Activated CD4-positive, alpha-beta T cell treated with anti-CD3 and anti-CD28 coated beads, Interleukin-2, amount 10 ng/mL, durations not matched to agents 24 days and 14 days (primary cell): ENCODE data around the gene GCDH. TPM values are rescaled to one million over a fixed set of nuclear protein-coding genes. Genes with fewer than 3 reads are reported as not detected.

Experiments
- DNase-seq: peaks from one replicate; pipeline ENCODE4 v3.0.0; 2022
- H3K27ac Mint-ChIP-seq: one replicate; pipeline ENCODE4 v1.8.0; 2022; ENCODE audit warnings: mild to moderate bottlenecking, mixed read lengths
- H3K27me3 Mint-ChIP-seq: one replicate; pipeline ENCODE4 v1.8.0; 2022; ENCODE audit warnings: mixed read lengths
- H3K36me3 Mint-ChIP-seq: one replicate; pipeline ENCODE4 v1.8.0; 2022; ENCODE audit warnings: low read depth, mild to moderate bottlenecking, mixed read lengths
- H3K4me1 Mint-ChIP-seq: one replicate; pipeline ENCODE4 v1.8.0; 2021; ENCODE audit warnings: mixed read lengths
- H3K4me3 Mint-ChIP-seq: one replicate; pipeline ENCODE4 v1.8.0; 2022; ENCODE audit warnings: mild to moderate bottlenecking, moderate library complexity, mixed read lengths
- H3K9me3 Mint-ChIP-seq: one replicate; pipeline ENCODE4 v1.8.0; 2021; ENCODE audit warnings: mixed read lengths
- intact Hi-C: fragments of 100-400 bp; cut with micrococcal nuclease; formaldehyde crosslinking; loops from one replicate; pipeline ENCODE4 v1.15.1; 2023
- total RNA-seq: library from RNA; stranded (reverse); gene quantifications from 2 replicates; pipeline ENCODE4 v1.2.3, GENCODE V29; 2022

Gene GCDH
- total RNA-seq, 1 donor from 2014 or later = 66.9 TPM

DNA sequence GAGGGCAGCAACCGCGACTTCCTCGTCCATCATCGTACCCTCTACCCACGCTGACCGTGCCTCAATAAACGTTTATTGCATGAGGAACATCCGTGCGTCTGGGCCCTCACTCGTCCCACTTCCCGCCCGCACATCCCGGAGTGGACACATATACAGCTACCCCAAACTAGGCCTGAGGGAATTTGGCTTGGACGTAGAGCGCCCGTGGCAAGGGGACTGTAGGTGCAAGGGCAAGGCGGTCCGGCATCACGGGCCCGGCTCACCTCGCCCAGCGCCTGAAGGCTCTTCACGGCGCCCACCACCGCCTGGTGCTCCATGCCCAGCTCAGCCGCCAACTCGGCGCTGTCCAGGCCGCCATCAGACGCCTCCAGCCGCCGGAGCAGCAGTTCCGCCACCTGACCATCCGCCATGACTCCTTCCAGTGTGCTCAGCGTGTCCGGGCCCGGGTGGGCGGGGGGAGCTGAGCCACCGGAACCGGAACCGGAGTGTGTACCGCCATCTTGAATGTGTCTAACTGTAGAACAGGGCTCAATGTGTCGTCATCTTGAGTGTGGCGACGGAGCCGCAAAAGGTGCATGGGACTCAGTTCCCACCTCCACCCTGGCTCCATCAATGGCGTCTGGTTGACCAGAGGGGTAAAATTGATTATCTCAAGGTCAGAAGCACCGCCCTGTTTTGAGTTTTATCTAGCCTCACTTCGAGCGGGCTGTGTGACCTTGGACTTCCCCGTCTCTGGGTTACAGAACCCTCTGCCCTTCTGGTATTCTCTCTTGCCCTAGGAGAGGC is 42.5 kb downstream of the GCDH start, which contains the start of gene FARSA:
Gene FARSA (minus strand): TSS at position 425 of the 786 bp plus-strand sequence. CDS start 15 bp downstream, at position 410.
- intact Hi-C loops = loop anchor here (1.0 to 10.0 kb wide), 4 partner anchors 15 to 1481 kb away; partner anchors contain the start of genes DDX39A, GCDH, GET3 and SYCE2
- no peaks in the 10 kb centered on the region for H3K27me3 Mint-ChIP-seq
- peaks cover 30% of the 10 kb centered on the region for H3K36me3 Mint-ChIP-seq
- H3K4me3 Mint-ChIP-seq = peak within 1 kb of the TSS; percentile 95
- no peaks in the 10 kb centered on the region for H3K9me3 Mint-ChIP-seq
- DNase-seq = peak; percentile 96
- H3K4me1 Mint-ChIP-seq = peaks cover 32% of the 10 kb centered on the region
- H3K27ac Mint-ChIP-seq = peak within 1 kb of the TSS; percentile 88

DNA sequence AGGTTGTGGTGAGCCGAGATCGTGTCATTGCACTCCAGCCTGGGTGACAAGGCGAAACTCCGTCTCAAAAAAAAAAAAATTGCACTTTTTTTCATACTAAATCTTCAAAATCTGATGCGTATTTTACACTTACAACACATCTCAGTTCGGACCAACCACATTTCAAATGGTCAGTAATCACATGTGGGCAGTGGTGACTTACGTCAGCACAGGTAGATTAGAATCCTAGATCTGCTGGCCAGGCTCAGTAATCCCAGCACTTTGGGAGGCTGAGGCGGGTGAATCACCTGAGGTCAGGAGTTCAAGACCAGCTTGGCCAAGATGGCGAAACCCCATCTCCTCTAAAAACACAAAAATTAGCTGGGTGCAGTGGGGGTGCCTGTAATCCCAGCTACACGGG is 44.1 kb downstream of the GCDH start:
- peaks cover 32% of the 10 kb centered on the region for H3K36me3 Mint-ChIP-seq
- H3K27ac Mint-ChIP-seq = no peak overlapping the region
- no peak for DNase-seq
- no peaks in the 10 kb centered on the region for H3K9me3 Mint-ChIP-seq
- H3K4me3 Mint-ChIP-seq = no peak overlapping the region
- intact Hi-C loops = loop anchor here (10.0 kb wide), 2 partner anchors 200 to 1480 kb away; partner anchors contain the start of genes DDX39A, GET3 and TRIR
- H3K27me3 Mint-ChIP-seq = no peaks in the 10 kb centered on the region
- H3K4me1 Mint-ChIP-seq = peaks cover 41% of the 10 kb centered on the region

DNA sequence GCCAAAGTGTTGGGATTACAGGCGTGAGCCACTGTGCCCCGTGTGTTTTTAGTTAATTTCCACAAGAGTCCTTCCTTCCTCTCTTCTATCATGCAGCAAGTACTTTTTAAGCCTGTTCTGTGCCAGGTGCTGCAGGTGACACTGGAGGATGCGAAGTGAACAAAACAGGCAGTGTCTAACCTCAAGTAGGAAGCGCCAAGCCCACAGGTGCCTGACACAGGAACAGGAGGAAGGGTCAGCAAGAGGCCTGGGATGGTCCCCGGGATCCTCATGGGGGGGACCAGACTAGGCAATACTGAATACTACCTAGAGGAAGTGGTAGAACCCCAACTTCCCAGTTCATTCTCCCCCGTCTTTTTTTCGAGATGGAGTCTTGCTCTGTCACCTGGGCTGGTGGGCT is 45.6 kb downstream of the GCDH start:
- Mint-ChIP-seq H3K9me3 (no peaks in the 10 kb centered on the region), H3K4me3 (no peak overlapping the region), H3K27ac (peak overlapping the region; percentile 45), H3K4me1 (peaks cover 45% of the 10 kb centered on the region), H3K27me3 (no peaks in the 10 kb centered on the region), H3K36me3 (peaks cover 41% of the 10 kb centered on the region)
- DNase-seq = no peak
- intact Hi-C loops = loop anchor here (10.0 kb wide), 2 partner anchors 202 to 1478 kb away; partner anchors contain the start of genes DDX39A, GET3 and TRIR

DNA sequence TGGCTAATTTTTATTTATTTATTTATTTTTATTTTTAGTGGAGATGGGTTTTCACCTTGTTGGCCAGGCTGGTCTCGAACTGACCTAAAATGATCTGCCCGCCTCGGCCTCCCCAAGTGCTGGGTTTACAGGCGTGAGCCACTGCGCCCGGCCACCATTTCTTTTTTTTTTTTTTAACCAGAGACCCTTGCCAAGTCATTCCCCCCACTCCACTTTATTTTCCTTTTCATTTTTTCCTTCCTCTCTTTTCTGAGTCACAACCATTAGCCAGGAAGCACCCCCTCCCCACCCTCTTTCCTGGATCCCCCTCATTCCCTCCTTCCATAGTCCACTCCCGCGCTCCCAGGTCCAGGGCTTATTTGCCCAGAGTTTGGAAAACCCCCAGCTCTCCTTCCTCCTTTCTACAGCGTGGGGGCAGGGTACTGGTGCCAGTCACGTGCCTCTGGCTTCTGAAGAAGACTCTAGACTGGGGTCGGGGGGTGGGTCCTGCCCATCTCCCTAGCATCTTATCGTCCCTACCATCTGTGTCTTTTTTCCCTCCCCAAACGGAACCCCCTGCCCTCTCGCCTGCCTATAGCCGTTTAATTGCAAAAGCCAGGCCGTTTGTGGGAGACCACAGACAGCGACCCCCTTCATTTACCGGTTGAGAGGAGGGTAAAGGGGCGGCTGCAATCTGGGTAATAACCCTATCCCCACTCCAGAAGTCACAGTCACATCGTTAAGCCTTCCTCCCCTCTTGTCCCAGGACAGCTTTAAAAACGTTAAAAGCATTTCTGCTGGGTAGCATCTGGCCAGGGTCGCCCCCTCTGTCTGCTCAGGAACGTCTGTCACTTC is 46.4 kb downstream of the GCDH start:
- peak overlapping the region; percentile 98 for H3K4me3 Mint-ChIP-seq
- H3K27ac Mint-ChIP-seq = peak overlapping the region; percentile 91
- no peaks in the 10 kb centered on the region for H3K27me3 Mint-ChIP-seq
- H3K9me3 Mint-ChIP-seq = no peaks in the 10 kb centered on the region
- H3K36me3 Mint-ChIP-seq = peaks cover 45% of the 10 kb centered on the region
- DNase-seq = peak; percentile 72
- intact Hi-C loops = loop anchor here (10.0 kb wide), 2 partner anchors 203 to 1477 kb away; partner anchors contain the start of genes DDX39A, GET3 and TRIR
- H3K4me1 Mint-ChIP-seq = peaks cover 46% of the 10 kb centered on the region

DNA sequence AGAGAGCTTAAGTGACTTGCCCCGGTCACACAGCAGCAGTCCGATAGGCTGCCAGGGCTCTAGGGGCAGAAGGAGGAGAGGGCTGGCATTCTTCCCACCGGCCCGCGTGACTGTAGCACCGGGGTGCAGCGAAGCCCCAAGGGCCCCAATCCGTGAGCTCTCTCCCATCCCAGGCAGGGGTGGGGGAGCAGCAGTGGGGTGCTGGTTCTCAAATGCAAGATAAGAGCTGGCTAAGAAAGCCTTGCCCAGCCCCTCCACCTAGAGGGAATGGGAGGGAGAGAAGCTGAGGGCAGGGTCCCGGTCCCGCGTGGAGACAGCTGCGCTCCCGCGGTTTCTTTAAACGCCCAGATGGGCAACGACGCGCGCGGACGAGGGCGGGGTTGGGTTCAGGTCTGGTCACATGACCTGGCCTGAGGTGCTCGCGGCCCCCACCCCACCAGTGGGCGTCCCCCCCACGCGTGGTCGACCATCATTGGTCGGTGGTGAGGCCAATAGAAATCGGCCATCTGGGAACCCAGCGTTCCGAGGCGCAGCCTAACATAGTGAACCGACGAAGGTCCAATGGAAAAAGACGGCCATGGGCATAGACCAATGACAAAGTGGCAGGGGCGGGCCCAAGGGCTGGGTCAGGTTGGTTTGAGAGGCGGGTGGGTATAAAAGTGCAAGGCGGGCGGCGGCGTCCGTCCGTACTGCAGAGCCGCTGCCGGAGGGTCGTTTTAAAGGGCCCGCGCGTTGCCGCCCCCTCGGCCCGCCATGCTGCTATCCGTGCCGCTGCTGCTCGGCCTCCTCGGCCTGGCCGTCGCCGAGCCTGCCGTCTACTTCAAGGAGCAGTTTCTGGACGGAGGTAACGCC is 47.2 kb downstream of the GCDH start, which contains the start of gene CALR:
Gene CALR (plus strand): TSS at position 683 of the 852 bp plus-strand sequence. CDS start 71 bp downstream, at position 754.
- H3K4me1 Mint-ChIP-seq = peaks cover 42% of the 10 kb centered on the region
- H3K27ac Mint-ChIP-seq = peak within 1 kb of the TSS; percentile 91
- H3K36me3 Mint-ChIP-seq = peaks cover 47% of the 10 kb centered on the region

DNA sequence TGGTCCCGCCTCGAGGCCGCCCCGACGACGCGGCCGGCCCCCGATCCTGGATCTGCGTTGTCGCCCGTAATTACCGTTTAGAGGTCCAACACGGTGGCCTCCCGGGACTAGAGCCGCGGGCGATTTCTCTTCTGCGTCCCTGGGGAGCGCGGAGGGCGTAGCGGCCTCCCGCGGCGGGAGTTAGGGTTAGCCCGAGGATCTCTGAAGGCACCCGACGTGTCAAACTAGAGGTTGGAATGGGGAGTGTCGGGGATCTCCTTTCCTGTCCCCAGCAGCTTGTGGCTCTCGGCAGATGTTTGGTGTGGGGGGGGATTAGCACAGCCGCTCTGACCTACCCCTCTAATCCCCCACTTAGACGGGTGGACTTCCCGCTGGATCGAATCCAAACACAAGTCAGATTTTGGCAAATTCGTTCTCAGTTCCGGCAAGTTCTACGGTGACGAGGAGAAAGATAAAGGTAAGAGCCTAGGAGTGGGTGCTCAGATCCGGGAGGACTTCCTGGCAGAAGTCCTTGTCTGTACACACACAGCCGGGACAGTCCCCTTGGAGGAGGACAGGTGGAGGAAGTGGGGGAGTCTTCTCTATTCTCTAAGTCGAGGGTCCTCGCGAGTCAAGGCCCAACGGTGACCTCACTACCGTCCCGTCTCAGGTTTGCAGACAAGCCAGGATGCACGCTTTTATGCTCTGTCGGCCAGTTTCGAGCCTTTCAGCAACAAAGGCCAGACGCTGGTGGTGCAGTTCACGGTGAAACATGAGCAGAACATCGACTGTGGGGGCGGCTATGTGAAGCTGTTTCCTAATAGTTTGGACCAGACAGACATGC is 48.0 kb downstream of the GCDH start:
- no peaks in the 10 kb centered on the region for H3K27me3 Mint-ChIP-seq
- H3K4me1 Mint-ChIP-seq = peaks cover 43% of the 10 kb centered on the region
- peaks cover 53% of the 10 kb centered on the region for H3K36me3 Mint-ChIP-seq
- intact Hi-C loops = loop anchor here (1.0 to 10.0 kb wide), 4 partner anchors 204 to 1476 kb away; partner anchors contain the start of genes DDX39A, GET3 and TRIR
- peak; percentile 79 for DNase-seq
- peak overlapping the region; percentile 91 for H3K27ac Mint-ChIP-seq
- H3K4me3 Mint-ChIP-seq = peak overlapping the region; percentile 98
- H3K9me3 Mint-ChIP-seq = no peaks in the 10 kb centered on the region

More for the DNA sequence above, 47.2 kb downstream of the GCDH start, which contains the start of gene CALR:
- DNase-seq = peak; percentile 100
- intact Hi-C loops = loop anchor here (1.0 to 10.0 kb wide), 3 partner anchors 203 to 1477 kb away; partner anchors contain the start of genes DDX39A, GET3 and TRIR
- Mint-ChIP-seq H3K27me3 (no peaks in the 10 kb centered on the region), H3K4me3 (peak within 1 kb of the TSS; percentile 98), H3K9me3 (no peaks in the 10 kb centered on the region)

DNA sequence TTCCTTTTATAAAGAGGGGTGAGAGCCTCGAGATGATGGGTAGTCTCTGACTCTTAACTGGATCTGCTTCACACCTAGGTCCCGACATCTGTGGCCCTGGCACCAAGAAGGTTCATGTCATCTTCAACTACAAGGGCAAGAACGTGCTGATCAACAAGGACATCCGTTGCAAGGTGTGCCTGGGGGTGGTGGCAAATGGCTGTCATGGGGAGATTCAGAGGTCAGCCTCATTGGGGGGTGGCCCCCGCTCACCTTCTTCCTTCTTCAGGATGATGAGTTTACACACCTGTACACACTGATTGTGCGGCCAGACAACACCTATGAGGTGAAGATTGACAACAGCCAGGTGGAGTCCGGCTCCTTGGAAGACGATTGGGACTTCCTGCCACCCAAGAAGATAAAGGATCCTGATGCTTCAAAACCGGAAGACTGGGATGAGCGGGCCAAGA is 49.0 kb downstream of the GCDH start:
- Mint-ChIP-seq H3K27ac (peak overlapping the region; percentile 91), H3K36me3 (peaks cover 63% of the 10 kb centered on the region), H3K4me1 (peaks cover 46% of the 10 kb centered on the region), H3K27me3 (no peaks in the 10 kb centered on the region), H3K9me3 (no peaks in the 10 kb centered on the region), H3K4me3 (peak overlapping the region; percentile 98)
- no peak for DNase-seq
- intact Hi-C loops = loop anchor here (1.0 to 10.0 kb wide), 3 partner anchors 205 to 1475 kb away; partner anchors contain the start of genes DDX39A, GET3 and TRIR

DNA sequence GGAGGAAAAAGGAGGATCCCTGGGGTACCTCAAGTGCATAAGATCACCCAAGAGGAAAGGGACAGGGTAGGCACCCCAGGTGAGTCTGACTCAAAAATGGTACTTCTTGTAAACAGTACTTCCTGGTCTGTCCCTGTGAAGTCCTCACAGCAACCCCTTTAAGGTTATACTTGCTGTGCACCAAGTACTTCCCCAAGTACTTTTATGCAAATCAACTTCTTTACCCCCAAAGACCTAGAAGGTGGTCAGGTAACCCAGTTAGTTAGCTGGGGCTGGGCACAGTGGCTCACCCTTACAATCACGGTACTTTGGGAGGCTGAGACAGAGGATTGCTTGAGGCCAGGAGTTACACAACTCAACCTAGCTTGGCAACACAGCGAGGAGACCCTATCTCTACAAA is 49.9 kb downstream of the GCDH start:
- H3K9me3 Mint-ChIP-seq = no peaks in the 10 kb centered on the region
- H3K27me3 Mint-ChIP-seq = peaks cover 2% of the 10 kb centered on the region
- H3K36me3 Mint-ChIP-seq = peaks cover 70% of the 10 kb centered on the region
- no peak for DNase-seq
- H3K27ac Mint-ChIP-seq = peak overlapping the region; percentile 67
- H3K4me1 Mint-ChIP-seq = peaks cover 54% of the 10 kb centered on the region
- H3K4me3 Mint-ChIP-seq = peak overlapping the region; percentile 98
- intact Hi-C loops = no loop called here

DNA sequence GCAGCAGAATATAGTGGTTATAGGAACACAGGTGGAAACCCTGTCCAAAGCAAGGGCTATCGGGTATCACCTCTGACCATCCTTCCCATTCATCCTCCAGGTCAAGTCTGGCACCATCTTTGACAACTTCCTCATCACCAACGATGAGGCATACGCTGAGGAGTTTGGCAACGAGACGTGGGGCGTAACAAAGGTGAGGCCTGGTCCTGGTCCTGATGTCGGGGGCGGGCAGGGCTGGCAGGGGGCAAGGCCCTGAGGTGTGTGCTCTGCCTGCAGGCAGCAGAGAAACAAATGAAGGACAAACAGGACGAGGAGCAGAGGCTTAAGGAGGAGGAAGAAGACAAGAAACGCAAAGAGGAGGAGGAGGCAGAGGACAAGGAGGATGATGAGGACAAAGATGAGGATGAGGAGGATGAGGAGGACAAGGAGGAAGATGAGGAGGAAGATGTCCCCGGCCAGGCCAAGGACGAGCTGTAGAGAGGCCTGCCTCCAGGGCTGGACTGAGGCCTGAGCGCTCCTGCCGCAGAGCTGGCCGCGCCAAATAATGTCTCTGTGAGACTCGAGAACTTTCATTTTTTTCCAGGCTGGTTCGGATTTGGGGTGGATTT is 52.6 kb downstream of the GCDH start:
- Mint-ChIP-seq H3K4me3 (peak overlapping the region; percentile 37), H3K9me3 (no peaks in the 10 kb centered on the region), H3K36me3 (peaks cover 90% of the 10 kb centered on the region), H3K27me3 (peaks cover 2% of the 10 kb centered on the region), H3K4me1 (peaks cover 53% of the 10 kb centered on the region), H3K27ac (peak overlapping the region; percentile 85)
- DNase-seq = no peak
- intact Hi-C loops = no loop called here

DNA sequence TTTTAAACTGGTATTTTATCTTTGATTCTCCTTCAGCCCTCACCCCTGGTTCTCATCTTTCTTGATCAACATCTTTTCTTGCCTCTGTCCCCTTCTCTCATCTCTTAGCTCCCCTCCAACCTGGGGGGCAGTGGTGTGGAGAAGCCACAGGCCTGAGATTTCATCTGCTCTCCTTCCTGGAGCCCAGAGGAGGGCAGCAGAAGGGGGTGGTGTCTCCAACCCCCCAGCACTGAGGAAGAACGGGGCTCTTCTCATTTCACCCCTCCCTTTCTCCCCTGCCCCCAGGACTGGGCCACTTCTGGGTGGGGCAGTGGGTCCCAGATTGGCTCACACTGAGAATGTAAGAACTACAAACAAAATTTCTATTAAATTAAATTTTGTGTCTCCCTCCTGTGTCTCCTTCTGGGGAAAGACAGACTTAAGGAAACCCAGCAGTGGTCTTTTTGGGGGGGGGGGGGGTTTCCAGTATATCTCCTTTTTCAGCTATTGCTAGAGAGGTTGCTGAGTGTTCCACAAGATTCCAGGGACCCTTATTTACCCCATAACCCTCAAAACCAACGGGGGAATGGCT is 53.2 kb downstream of the GCDH start:
- DNase-seq = no peak
- H3K27ac Mint-ChIP-seq = peak overlapping the region; percentile 77
- H3K27me3 Mint-ChIP-seq = peaks cover 2% of the 10 kb centered on the region
- H3K4me3 Mint-ChIP-seq = peak overlapping the region; percentile 17
- H3K4me1 Mint-ChIP-seq = peaks cover 51% of the 10 kb centered on the region
- H3K9me3 Mint-ChIP-seq = no peaks in the 10 kb centered on the region
- intact Hi-C loops = no loop called here
- peaks cover 88% of the 10 kb centered on the region for H3K36me3 Mint-ChIP-seq

DNA sequence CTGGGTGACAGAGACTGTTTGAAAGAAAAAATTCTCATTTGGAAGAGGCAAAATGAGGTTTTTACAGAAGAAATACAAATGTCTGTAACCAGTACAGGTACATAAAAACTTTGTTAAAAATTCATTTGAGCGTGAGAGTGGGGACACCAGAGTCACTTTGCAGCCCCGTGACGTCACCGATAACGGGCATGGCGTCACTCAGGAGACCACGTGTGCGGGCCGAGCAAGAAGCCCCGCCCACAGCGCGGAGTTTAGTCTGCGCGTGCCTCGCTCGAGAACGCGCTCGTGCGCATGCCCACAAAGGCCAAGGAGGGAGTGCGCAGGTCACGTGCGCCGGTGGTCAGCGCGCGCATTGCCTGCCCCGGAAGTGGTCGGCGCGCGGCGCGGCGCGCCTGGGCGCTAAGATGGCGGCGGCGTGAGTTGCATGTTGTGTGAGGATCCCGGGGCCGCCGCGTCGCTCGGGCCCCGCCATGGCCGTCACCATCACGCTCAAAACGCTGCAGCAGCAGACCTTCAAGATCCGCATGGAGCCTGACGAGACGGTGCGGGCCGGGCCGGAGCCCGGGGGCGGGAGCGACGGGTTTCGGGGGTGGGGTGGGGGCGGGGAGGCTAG is 54.6 kb downstream of the GCDH start, which contains the start of gene RAD23A:
Gene RAD23A (plus strand): TSS at position 384 of the 613 bp plus-strand sequence. CDS start 87 bp downstream, at position 471.
- intact Hi-C loops = no loop called here
- Mint-ChIP-seq H3K27ac (peak within 1 kb of the TSS; percentile 98), H3K4me3 (peak within 1 kb of the TSS; percentile 95), H3K27me3 (peaks cover 2% of the 10 kb centered on the region), H3K9me3 (no peaks in the 10 kb centered on the region), H3K4me1 (peaks cover 39% of the 10 kb centered on the region), H3K36me3 (peaks cover 85% of the 10 kb centered on the region)
- DNase-seq = peak; percentile 100
